Measurements from ENCODE around the gene STIP1. TPM values are rescaled to one million over a fixed set of nuclear protein-coding genes. Genes with fewer than 3 reads are reported as not detected.
A peak's percentile ranks its signal among the peaks of the same experiment; 100 is the strongest.

Gene STIP1
- total and polyA plus RNA-seq, 9 of the 15 experiments (the other 6 are each of a cell fraction or from before 2014, with no cell fraction given) = 58.1 to 465 (median 346) TPM

DNA sequence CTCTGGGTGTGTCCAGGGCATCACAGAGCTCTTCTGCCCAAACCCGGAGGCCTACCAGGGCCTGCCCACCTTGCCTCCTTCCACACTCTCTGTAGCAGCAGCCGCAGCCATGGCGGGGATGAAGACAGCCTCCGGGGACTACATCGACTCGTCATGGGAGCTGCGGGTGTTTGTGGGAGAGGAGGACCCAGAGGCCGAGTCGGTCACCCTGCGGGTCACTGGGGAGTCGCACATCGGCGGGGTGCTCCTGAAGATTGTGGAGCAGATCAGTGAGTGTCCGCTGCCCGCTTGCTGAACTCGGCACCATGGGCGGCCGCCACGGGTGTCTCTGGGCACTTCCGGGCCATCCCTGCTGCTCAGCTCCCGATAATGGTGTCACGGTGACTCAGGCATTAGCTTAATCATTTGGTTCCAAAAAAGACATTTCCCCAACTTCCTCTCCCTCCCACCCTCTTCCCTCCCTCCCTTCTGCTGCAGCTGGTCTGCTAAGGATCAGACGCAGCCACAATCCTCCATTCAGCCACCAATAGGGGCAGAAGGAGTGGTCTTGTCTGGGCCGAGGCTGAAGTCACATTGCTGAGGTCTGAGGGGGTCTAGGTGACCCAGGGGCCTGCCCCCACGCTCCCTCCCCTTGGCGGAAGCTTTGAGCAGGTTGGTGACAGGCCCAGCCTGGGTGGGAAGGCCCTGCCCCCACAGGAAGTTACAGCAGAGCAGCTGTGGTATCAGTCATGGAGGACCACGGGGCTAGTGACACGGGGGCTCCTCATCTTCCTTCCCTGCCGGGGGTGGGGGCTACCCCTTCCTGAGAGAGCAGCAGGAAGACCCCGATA lies 21.5 kb downstream of the STIP1 start (continued):
- TF ChIP-seq E2F6 (IDR thresholded peaks at IDR 0.05; ENCODE audit: borderline replicate concordance in 1 of 2, extremely low read depth in 1 of 2, insufficient read depth in 1 of 2, insufficient read length in 1 of 2, low read depth in 1 of 2, low read length in 1 of 2, poor library complexity in 1 of 2, severe bottlenecking in 1 of 2) = peak in 1 of 2 experiments; percentile 31
- TF ChIP-seq BDP1 (IDR thresholded peaks at IDR 0.05; ENCODE audit: insufficient read depth, insufficient read length) = no peak
- TF ChIP-seq, protein P1, sequence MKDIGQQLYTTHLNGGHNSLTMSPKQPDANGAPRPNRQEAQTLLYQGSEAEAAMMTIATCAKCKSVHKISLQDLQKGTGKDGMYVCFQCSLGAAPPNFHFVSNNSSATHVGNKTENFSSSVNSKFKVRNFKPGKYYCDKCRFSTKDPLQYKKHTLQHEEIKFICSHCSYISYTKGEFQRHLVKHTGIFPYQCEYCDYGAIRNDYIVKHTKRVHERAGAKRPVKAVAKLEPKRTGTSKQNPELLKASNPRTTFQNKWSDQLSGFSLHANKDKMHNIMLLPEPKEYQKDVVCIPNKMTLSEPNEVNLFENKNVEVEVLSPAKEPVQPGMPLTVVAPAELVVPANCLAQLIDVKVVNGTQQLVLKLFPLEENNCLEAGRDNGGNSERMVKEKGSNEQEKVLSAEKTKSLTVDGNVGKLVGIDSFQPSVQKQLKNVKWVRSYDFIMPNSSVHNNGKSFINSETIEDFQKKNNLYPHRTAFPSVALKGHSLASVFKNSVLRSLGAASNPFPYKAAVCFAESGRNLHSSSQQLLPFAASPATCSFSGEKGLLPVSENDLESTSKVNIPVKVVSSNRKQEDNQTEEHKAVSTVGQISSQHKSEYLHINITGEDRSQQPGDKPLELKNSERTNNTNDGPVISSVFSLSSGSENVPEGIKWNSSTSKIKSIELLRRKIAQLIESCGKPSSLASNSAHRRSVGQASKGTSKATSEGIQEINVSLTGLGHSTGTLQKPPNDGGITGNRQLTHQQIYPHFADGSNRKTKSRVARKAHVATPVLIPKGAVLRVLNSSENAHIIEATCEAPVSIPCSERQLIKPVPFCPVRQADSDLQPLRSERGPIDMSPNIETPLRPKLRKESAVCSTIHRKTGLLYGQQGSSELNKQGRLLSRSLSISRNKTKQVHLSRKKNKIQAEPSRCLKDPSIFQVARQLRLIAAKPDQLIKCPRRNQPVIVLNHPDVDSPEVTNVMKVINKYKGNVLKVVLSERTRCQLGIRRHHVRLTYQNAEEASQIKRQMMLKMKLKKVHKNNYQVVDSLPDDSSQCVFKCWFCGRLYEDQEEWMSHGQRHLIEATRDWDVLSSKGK (CRISPR knock-in tag; IDR thresholded peaks at IDR 0.05) = no peak
- 0 out of 2 replicates have a peak, but pooled peaks have one; percentile 37 for TF ChIP-seq SMARCC2 (IDR thresholded peaks at IDR 0.05; ENCODE audit: low read depth)
- 0 out of 2 replicates have a peak, but pooled peaks have one; percentile 2 for TF ChIP-seq BHLHE40 (IDR thresholded peaks at IDR 0.05; ENCODE audit: low read length)
- peak; percentile 67 for TF ChIP-seq SMAD4 (CRISPR knock-in tag; conservative IDR thresholded peaks at IDR 0.05)
- TF ChIP-seq CAMTA2 (CRISPR knock-in tag; conservative IDR thresholded peaks at IDR 0.05) = no peak
- no peak for TF ChIP-seq SNIP1 (IDR thresholded peaks at IDR 0.05; ENCODE audit: low read depth)
- no peak for TF ChIP-seq STAG1 (CRISPR knock-in tag; IDR thresholded peaks at IDR 0.05; ENCODE audit: borderline replicate concordance)
- TF ChIP-seq ZNF431 (CRISPR knock-in tag; IDR thresholded peaks at IDR 0.05) = no peak; the same call in 1 of the 2 replicates
- TF ChIP-seq CHD4 (IDR thresholded peaks at IDR 0.05; ENCODE audit: insufficient read depth, insufficient replicate concordance, low read depth, low read length, poor library complexity, severe bottlenecking) = no peak
- peak in 1 of 2 experiments; percentile 56 for TF ChIP-seq TBL1XR1 (IDR thresholded peaks at IDR 0.05; ENCODE audit: low read length in 2 of 2)
- TF ChIP-seq, protein P2, sequence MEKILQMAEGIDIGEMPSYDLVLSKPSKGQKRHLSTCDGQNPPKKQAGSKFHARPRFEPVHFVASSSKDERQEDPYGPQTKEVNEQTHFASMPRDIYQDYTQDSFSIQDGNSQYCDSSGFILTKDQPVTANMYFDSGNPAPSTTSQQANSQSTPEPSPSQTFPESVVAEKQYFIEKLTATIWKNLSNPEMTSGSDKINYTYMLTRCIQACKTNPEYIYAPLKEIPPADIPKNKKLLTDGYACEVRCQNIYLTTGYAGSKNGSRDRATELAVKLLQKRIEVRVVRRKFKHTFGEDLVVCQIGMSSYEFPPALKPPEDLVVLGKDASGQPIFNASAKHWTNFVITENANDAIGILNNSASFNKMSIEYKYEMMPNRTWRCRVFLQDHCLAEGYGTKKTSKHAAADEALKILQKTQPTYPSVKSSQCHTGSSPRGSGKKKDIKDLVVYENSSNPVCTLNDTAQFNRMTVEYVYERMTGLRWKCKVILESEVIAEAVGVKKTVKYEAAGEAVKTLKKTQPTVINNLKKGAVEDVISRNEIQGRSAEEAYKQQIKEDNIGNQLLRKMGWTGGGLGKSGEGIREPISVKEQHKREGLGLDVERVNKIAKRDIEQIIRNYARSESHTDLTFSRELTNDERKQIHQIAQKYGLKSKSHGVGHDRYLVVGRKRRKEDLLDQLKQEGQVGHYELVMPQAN (IDR thresholded peaks at IDR 0.05; ENCODE audit: borderline replicate concordance) = peak; percentile 81
- TF ChIP-seq E2F1 (CRISPR knock-in tag; IDR thresholded peaks at IDR 0.05) = 0 out of 2 replicates have a peak, but pooled peaks have one; percentile 50
- TF ChIP-seq SAFB2 (IDR thresholded peaks at IDR 0.05; ENCODE audit: borderline replicate concordance, low read depth, low read length, severe bottlenecking) = no peak
- TF ChIP-seq, protein P3, sequence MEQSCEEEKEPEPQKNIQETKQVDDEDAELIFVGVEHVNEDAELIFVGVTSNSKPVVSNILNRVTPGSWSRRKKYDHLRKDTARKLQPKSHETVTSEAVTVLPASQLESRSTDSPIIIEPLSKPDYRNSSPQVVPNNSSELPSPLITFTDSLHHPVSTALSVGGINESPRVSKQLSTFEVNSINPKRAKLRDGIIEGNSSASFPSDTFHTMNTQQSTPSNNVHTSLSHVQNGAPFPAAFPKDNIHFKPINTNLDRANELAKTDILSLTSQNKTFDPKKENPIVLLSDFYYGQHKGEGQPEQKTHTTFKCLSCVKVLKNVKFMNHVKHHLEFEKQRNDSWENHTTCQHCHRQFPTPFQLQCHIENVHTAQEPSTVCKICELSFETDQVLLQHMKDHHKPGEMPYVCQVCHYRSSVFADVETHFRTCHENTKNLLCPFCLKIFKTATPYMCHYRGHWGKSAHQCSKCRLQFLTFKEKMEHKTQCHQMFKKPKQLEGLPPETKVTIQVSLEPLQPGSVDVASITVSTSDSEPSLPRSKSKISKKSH (CRISPR knock-in tag; IDR thresholded peaks at IDR 0.05) = no peak
